ENCODE results near the gene SLC30A2.

GRCh38 chr1:26038477-26038876 is 7.4 kb downstream of the SLC30A2 start:
- TF ChIP-seq POLR2A (IDR thresholded peaks at IDR 0.05; ENCODE audit: low read length) = no peak
- TF ChIP-seq GATA1 (IDR thresholded peaks at IDR 0.05; ENCODE audit: low read depth, low read length) = no peak

Measured in erythroblast (primary cell).